ENCODE results near the gene TFB2M.
"Not testable (repeated sequence)": the region's sequence is repeated elsewhere in the genome, so short reads cannot be mapped to it uniquely, and the experiment has no call there.

TFB2M gene

GRCh38 chr1:246571953-246572352 lies 5.9 kb upstream of the TFB2M start:
- no peak for TF ChIP-seq CTCF (conservative IDR thresholded peaks at IDR 0.05)
- TF ChIP-seq ZFX (IDR thresholded peaks at IDR 0.05) = no peak
- H3K27ac ChIP-seq = no peak overlapping the region

GRCh38 chr1:246571309-246571708 lies 5.2 kb upstream of the TFB2M start:
- not testable (repeated sequence) for H3K27ac ChIP-seq

DNA sequence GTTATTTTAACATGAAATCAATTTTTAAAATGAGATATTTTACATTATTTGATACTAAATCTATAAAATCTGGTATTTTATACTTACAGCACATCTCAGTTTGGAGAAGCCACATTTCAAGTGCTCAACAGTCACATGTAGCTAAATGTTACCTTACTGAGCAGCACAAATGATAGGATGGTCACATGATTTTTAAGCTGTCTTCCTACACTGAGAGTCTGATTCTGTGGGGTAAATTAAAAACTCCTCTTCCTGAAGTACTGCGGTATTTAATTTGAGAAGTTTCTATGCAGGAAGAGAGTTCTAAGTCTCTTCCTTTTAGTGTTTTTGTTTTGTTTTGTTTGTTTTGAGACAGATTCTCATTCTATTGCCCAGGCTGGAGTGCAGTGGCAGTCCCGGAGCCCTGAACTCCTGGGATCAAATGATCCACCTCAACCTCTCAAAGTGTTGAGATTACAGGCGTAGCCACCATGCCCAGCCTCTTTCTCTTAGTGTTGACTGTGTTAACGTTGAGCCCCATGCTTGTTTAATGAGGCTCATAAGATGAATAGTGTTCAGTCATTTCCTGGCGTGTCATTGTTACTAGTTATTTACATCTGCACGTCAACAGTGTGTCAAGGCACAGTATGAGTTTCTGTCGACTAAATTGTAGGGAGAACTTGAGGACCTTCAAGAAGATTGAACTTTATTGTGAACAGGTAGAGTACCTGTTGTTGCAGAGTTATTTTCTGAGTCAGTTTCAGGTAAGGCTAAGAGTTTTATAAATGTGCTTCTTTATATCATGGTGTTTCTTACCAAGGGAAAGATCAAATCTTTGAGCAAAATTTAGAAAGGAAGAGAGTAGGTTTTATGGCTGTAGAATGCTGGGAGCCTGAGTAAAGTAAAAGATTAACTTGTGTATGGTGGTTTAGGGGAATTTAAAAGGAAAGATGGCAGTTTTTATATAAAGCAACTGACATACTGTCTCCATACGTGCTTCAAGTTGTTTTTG lies 3.5 kb upstream of the TFB2M start:
- TF ChIP-seq CTCF (conservative IDR thresholded peaks at IDR 0.05) (no peak), ZFX (IDR thresholded peaks at IDR 0.05) (no peak)
- H3K27ac ChIP-seq = no peak overlapping the region

GRCh38 chr1:246567646-246568235 lies 1.7 kb upstream of the TFB2M start:
- no peak for TF ChIP-seq CTCF (conservative IDR thresholded peaks at IDR 0.05)
- no peak overlapping the region for H3K27ac ChIP-seq

GRCh38 chr1:246566813-246567645 lies 968 bp upstream of the TFB2M start:
- TF ChIP-seq ZFX (IDR thresholded peaks at IDR 0.05) = no peak
- TF ChIP-seq CTCF (conservative IDR thresholded peaks at IDR 0.05) = no peak
- peak overlapping the region; percentile 84 for H3K27ac ChIP-seq

- TF ChIP-seq CTCF (conservative IDR thresholded peaks at IDR 0.05) (no peak), ZFX (IDR thresholded peaks at IDR 0.05) (no peak)
- H3K27ac ChIP-seq = peak overlapping the region; percentile 84
Observed at GRCh38 chr1:246565751-246566127, 322 bp downstream of the TFB2M start.

DNA sequence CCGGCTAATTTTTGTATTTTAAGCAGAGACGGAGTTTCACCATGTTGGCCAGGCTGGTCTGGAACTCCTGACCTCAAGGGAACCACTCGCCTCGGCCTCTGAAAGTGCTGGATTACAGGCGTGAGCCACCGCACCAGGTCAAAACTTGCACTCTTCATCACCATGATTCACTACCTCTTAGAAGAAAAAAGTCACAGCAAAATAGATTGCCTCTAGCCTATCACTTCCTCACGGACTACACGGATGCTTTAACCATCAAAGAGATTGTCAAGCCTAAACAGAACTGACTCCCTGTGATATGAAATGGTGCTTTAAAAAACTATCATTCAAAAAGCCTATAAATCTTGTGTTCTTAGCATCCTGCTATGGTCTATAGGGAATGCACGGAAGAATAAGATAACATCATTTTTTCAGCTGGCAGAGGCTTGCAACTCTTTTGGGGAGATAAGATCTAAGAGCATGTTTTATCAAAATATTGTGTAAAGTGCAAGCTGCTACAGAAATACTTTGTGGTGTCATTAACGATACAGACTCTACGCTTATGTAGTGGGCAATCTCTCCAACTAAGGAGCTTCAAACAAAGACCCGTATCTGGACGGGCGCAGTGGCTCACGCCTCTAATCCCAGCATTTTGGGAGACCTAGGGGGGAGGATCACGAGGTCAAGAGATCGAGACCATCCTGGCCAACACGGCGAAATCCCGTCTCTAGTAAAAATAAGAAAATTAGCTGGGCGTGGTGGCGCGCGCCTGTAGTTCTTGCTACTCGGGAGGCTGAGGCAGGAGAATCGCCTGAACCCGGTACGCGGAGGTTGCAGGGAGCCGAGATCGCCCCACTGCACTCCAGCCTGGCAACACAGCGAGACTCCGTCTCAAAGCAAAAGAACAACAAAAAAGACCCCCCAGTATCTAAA lies 966 bp downstream of the TFB2M start:
- TF ChIP-seq CTCF (conservative IDR thresholded peaks at IDR 0.05) (no peak), ZFX (IDR thresholded peaks at IDR 0.05) (no peak)
- peak overlapping the region; percentile 84 for H3K27ac ChIP-seq

DNA sequence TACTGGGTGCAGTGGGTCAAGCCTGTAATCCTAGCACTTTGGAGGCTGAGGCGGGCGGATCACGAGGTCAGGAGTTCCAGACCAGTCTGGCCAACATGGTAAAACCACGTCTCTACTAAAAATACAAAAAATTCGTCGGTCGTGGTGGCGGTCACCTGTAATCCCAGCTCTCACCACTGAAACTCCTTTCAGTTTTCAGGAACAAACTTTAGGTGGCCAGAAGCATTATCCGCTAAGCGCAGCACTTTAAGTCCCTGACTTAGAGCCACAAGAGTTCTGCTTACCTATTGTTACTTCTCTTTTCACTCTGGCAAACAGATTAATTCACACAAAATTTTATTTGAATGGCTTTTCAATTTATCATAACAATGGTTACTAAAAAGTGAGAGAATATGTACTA lies 5.2 kb downstream of the TFB2M start:
- not testable (repeated sequence) for H3K27ac ChIP-seq

All from C4-2B (cell line).